SK-N-SH treated with all-trans-retinoic acid at 6 μM for 48 hours (cell line): ENCODE data around the gene KRTAP21-1.

Source experiments
- ATAC-seq: fragments of 200-7000 bp; cut with Tn5 transposase; 3 replicates; pipeline ENCODE4 v1.9.1; 2020; ENCODE audit warnings: mild to moderate bottlenecking, moderate library complexity
- CREB5 ChIP-seq: fragments of 250-450 bp; sonication (Bioruptor Pico); IDR thresholded peaks from 2 replicates; pipeline ENCODE4 v1.5.1; 2020; ENCODE audit warnings: low read depth, mild to moderate bottlenecking, moderate library complexity
- CSRNP3 ChIP-seq: fragments of 250-450 bp; sonication (Bioruptor Pico); IDR thresholded peaks from 2 replicates; pipeline ENCODE4 v1.5.1; 2021; ENCODE audit warnings: mild to moderate bottlenecking, moderate library complexity
- POU6F1 ChIP-seq: fragments of 250-450 bp; sonication (Bioruptor Pico); IDR thresholded peaks from 2 replicates; pipeline ENCODE4 v1.8.0; 2021; ENCODE audit warnings: low read depth, mild to moderate bottlenecking, moderate library complexity, borderline replicate concordance
- RARB ChIP-seq: fragments of 250-450 bp; sonication (Bioruptor Pico); IDR thresholded peaks from 2 replicates; pipeline ENCODE4 v1.8.0; 2021; ENCODE audit warnings: mild to moderate bottlenecking, moderate library complexity
- SNAI2 ChIP-seq: fragments of 250-450 bp; sonication (Bioruptor Pico); IDR thresholded peaks from 2 replicates; pipeline ENCODE4 v1.5.0; 2020; ENCODE audit warnings: mild to moderate bottlenecking, moderate library complexity
- TOX ChIP-seq: fragments of 250-450 bp; sonication (Bioruptor Pico); IDR thresholded peaks from 2 replicates; pipeline ENCODE4 v1.8.0; 2021; ENCODE audit warnings: mild to moderate bottlenecking, moderate library complexity, borderline replicate concordance
- ZC3H10 ChIP-seq: fragments of 250-450 bp; sonication (Bioruptor Pico); IDR thresholded peaks from 2 replicates; pipeline ENCODE4 v1.5.1; 2021; ENCODE audit warnings: mild to moderate bottlenecking, moderate library complexity
- ZFP3 ChIP-seq: fragments of 250-450 bp; sonication (Bioruptor Pico); IDR thresholded peaks from 2 replicates; pipeline ENCODE4 v1.5.0; 2020; ENCODE audit warnings: mild to moderate bottlenecking, moderate library complexity
- ZNF565 ChIP-seq: fragments of 450-650 bp; formaldehyde crosslinking; conservative IDR thresholded peaks from 2 replicates; pipeline ENCODE4 v1.5.0; 2020; ENCODE audit warnings: low read depth, mild to moderate bottlenecking, moderate library complexity

Gene KRTAP21-1

GRCh38 chr21:30710499-30710898 is 44.7 kb downstream of the KRTAP21-1 start (continued):
- TF ChIP-seq CSRNP3 (CRISPR knock-in tag), result no peak
- no peak for TF ChIP-seq CREB5

GRCh38 chr21:30707409-30707808 is 47.8 kb downstream of the KRTAP21-1 start:
- ATAC-seq, result no peak
- no peak for TF ChIP-seq RARB (CRISPR knock-in tag)
- no peak for TF ChIP-seq CREB5
- no peak for TF ChIP-seq ZNF565 (CRISPR knock-in tag)
- TF ChIP-seq TOX, result no peak
- no peak for TF ChIP-seq ZC3H10
- no peak for TF ChIP-seq POU6F1 (CRISPR knock-in tag)
- TF ChIP-seq CSRNP3 (CRISPR knock-in tag), result no peak
- TF ChIP-seq ZFP3 (CRISPR knock-in tag), result no peak
- no peak for TF ChIP-seq SNAI2
